DMS 273 treated with DMSO at 0.1 percent for 48 hours (cell line): ENCODE measurements around the gene CD244.
"Not testable (repeated sequence)": the region's sequence is repeated elsewhere in the genome, so short reads cannot be mapped to it uniquely, and the experiment has no call there.

ENCODE experiments used
- DNase-seq: peaks from one replicate; lab custom pipeline; 2025; lab: John Stamatoyannopoulos, UW

CD244 gene

DNA sequence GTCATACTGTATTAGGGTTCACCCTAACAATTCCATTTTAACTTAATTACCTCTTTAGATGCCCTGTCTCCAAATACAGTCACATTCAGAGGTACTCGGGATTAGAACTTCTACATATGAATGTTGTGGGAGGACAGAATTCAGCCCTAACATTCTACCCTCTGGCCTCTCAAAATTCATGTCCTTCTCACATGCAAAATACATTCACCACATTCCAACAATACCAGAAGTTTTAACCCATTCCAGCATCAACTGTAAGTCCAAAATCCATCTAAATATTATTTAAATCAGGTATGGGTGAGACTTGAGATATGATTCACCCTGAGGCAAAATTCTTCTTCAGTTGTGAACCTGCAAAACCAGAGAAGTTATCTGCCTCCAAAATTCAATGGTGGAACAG, 52.2 kb downstream of the CD244 start:
- DNase-seq = no peak

DNA sequence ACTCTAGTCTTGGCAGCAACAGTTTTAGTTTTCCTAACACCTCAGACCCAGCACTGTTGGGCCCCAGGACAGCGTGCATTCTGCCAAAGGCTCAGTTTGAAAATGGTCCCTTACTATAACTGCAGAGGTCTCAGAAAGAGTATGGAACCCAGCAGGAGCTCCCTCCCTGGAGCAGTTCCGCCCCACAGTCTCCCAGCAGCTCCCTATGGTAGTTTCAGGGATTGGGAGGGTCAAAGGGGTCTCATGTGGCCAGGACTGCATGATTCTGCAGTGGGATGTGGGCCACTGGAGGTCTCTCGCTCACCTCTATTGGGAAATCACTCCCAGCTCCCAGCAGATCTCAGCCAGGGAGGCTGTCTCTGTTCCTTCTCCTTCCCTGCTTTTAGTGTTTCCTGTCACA, 54.4 kb downstream of the CD244 start:
- DNase-seq = no peak

- no peak for DNase-seq
These were observed 54.9 kb downstream of the CD244 start for GRCh38 chr1:160807738-160808137.

DNA sequence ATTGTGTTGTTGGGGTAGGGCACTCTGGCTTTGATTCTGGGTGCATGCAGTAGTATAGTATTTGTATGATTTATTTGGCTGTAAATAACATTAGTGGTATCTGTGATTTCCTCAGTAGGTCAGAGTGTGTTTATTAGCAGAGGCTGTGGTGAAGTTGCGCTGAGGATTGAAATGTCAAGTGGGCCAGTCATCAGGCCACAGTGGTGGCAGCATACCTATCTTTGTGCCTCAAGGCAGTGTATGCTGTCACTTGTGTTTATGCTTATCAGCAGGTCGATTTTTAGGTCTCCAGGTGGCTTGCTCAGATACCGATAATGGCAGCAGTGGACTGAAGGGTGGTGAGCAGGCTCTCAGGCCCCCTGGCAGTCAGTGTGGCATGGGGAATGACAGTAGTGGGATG, 55.4 kb downstream of the CD244 start:
- no peak for DNase-seq

GRCh38 chr1:160806784-160807183, 55.9 kb downstream of the CD244 start:
- no peak for DNase-seq

GRCh38 chr1:160806109-160806665, 56.5 kb downstream of the CD244 start:
- DNase-seq = no peak

GRCh38 chr1:160801836-160802580, 60.7 kb downstream of the CD244 start:
- no peak for DNase-seq

GRCh38 chr1:160800645-160801408, 61.9 kb downstream of the CD244 start:
- no peak for DNase-seq

GRCh38 chr1:160800142-160800541, 62.5 kb downstream of the CD244 start:
- no peak for DNase-seq

- DNase-seq = no peak
These were observed 63.0 kb downstream of the CD244 start for GRCh38 chr1:160799641-160800040.

GRCh38 chr1:160798439-160798838, 64.2 kb downstream of the CD244 start:
- DNase-seq = no peak

GRCh38 chr1:160797861-160798273, 64.8 kb downstream of the CD244 start:
- no peak for DNase-seq

DNA sequence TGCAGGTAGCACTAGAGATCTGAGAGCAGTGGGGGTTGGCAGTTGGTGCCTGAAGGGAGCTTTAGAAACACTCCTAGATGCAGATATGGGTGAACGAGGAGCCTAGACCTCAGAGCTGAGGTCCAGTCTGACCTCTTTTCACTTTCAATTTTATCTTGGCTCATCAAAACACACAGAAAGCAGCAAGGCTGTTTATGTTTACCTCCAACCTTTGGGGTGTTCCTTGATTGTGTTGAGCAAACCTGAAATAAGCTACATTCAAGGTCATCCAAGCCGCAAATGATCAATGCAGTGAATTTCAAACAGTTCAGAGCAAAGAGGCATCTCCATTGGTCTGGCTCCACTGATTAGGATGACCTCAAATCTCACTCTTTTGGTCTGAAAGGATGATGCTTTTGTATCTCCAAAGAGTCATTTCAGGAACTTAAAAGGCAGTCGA, 65.4 kb downstream of the CD244 start:
- no peak for DNase-seq

DNA sequence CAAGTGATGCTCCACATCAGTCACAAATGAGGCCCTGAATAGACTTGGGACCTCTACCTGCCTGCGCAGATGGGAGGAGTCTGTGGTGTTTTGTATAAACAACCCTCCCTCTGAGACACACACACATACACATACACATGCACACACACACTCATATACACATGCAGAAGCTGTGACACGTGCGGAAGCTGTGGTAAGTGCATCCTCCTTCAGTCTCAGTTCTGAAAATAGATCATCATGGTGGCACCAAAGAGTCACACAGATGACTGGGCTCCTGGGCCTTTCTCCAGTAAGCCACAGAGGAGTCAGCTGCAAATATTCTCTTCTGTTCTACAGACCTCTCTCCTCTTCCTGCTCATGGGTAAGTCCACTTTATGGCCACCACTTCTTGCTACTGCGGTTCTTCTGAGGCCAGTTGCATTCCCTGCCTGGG, 66.7 kb downstream of the CD244 start, which contains the start of gene LY9:
TSS of gene LY9 (plus strand) at position 224 of the 433 bp plus-strand sequence. CDS start at position 238, 14 bp downstream.
- no peak for DNase-seq

GRCh38 chr1:160794376-160794775, 68.3 kb downstream of the CD244 start:
- no peak for DNase-seq

- DNase-seq = no peak
These were observed 72.7 kb downstream of the CD244 start for GRCh38 chr1:160789702-160790611.

GRCh38 chr1:160789051-160789701, 73.5 kb downstream of the CD244 start:
- no peak for DNase-seq

DNA sequence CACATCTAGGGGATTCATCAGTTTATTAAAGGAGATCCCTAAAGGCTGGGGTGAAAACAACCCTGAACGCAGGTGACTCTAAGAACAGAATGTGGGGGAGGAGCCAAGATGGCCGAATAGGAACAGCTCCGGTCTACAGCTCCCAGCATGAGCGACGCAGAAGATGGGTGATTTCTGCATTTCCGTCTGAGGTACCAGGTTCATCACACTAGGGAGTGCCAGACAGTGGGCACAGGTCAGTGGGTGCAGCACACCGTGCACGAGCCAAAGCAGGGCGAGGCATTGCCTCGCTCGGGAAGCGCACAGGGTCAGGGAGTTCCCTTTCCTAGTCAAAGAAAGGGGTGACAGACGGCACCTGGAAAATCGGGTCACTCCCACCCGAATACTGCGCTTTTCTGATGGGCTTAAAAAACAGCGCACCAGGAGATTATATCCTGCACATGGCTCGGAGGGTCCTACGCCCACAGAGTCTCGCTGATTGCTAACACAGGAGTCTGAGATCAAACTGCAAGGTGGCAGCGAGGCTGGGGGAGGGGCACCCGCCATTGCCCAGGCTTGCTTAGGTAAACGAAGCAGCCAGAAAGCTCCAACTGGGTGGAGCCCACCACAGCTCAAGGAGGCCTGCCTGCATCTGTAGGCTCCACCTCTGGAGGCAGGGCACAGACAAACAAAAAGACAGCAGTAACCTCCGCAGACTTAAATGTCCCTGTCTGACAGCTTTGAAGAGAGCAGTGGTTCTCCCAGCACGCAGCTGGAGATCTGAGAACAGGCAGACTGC, 79.5 kb downstream of the CD244 start:
- DNase-seq = not testable (repeated sequence)

GRCh38 chr1:160781914-160782689, 80.6 kb downstream of the CD244 start:
- DNase-seq = no peak
